LoVo (cell line): ENCODE data around the gene GPC2.

Experiments used
- DNase-seq: peaks from one replicate; pipeline ENCODE4 v3.0.0-alpha.2; 2016; ENCODE audit warnings: low spot score

GPC2 gene

DNA sequence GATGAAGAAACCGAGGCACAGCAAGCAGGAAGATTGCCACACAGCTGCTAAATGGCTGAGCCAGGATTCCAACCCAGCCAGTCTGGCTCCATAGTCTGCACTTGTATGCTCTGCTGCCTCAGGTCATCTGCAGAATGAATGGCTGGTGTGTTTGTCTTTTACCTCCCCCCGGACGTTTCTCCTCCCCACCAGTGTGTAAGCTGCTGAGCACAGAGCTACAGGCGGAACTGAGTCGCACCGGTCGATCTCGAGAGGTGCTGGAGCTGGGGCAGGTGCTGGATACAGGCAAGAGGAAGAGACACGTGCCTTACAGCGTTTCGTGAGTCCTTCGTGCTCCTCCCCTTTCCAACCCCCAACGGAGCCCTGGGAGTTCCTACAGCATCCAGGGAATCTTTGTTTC is 55.1 kb downstream of the GPC2 start:
- no peak for DNase-seq

DNA sequence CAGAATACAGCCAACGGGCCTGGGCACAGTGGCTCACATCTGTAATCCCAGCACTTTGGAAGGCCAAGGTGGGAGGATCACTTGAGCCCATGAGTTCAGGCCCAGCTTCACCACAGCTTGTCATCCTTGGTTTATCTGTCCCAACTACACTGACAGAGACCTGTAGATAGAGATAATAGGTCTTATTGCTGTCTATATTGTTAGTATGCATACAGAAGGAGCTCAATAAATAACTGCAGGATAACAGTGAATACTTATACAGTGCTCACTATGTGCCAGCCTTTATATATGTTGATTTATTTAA is 56.5 kb downstream of the GPC2 start:
- no peak for DNase-seq

DNA sequence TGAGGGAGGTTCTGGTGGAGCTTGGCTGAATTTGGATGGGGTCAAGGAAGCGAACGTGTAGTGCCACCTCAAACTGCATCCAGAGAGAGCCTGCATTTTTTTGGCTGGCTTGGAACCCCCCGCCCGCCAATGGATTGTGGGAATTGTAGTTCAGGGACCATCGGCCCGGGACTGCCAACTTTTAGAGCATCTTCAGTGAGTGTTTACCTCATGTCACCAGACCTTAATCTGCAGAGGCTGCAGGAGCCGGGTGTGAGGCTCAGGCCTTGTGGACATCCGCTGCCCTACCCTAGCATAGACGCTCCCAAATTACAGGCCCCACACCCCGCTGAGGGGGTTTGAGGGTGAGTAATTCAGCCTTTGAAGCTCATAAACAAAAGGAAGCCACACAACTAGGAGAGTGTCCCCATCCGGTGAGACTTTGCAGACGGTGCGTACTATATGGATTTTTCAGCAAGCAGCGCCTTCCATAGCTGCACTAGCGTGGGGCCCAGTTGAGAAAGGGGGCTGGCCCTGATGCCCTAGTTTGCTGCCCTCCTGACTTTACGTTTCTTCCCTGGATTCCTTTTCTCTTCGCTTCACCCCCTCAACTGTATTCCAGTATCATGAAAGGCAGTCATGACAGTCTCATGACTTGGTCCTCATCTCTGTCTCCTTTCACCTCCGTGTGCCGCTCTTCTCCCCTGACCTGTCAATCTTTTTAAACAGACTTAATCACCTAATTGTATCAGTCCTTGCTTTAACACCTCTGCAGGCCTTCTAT is 57.0 kb downstream of the GPC2 start:
- no peak for DNase-seq
